HG02884 (cell line): ENCODE data around the gene PLXDC2.

Experiments used
- ATAC-seq: cut with Tn5 transposase; IDR thresholded peaks from one replicate; pipeline ENCODE4 v1.9.1; 2021; ENCODE audit warnings: mild to moderate bottlenecking, moderate library complexity; ENCODE audit not compliant: unreplicated experiment

Gene PLXDC2

GRCh38 chr10:19815036-19815730 lies 1.0 kb upstream of the PLXDC2 start:
- no peak for ATAC-seq

DNA sequence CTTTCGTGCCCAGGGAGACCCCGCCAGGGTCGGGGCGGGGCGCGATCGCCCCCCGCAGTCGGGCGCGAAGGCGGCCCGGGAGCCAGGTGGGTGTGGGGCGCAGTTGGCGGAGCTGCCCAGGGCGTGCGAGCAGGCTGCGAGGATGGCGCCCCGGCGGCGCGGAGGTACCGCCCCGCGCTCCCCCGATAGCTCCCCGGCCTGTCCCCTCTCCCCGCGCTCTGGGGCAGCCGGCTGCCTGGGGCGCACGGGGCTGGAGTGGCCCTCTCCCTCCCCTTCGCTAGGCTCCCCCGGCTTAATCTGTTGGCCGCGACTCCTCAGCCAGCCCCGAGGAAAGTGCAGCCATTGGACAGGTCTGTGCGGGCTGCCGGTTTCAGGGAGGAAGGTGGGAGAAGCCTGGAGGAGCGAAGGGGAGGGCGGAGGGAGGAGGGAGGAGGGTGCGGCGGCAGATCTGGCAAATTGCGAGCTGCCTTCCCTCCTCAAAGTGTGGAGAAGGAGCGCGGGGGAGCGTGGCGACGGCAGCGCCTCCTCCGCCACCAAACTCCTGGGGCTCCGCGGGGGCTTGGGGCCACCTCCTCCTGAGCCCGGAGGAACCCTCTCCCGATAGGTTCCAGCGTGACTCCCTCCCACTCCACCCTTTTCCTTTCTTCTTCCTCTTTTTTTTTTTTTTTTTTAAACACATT lies 361 bp upstream of the PLXDC2 start:
- no peak for ATAC-seq

DNA sequence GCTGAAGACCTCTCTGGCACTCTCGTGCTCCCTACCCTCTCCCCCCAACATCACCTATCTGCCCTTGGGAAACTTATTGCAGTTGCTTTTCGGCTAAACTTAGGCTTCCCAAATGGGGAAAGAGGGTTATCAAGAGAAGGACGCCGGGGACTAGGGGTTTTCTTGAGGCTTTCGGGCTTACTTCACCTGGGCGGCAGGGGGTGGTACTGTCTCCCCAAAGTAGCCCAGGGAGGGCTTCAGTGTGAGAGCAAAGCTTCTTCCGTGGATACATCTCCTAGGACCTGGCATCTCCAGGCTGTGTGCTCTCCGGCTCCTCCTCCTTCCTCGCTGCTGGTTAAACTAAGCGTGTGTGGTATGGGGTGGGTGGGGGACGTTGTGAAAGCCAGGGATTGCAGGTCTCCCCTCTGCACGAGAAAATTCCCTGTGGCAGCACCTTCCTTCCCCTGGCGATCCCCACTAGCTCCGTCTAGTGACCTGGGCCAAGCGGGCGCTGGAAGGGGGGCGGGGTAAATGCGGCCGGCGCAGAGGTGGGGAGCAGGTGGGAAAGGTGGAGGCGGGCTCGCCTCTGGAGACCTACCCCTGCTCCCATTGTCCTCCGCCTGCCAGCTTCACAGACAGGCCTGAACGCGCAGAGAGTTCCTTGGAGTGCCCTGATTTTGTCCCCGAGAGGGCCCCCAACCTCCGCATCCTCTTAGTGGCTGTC lies 1.1 kb downstream of the PLXDC2 start:
- no peak for ATAC-seq

- no peak for ATAC-seq
These were observed 2.6 kb downstream of the PLXDC2 start for GRCh38 chr10:19818876-19819275.

- no peak for ATAC-seq
These were observed 3.3 kb downstream of the PLXDC2 start for GRCh38 chr10:19819419-19820033.

DNA sequence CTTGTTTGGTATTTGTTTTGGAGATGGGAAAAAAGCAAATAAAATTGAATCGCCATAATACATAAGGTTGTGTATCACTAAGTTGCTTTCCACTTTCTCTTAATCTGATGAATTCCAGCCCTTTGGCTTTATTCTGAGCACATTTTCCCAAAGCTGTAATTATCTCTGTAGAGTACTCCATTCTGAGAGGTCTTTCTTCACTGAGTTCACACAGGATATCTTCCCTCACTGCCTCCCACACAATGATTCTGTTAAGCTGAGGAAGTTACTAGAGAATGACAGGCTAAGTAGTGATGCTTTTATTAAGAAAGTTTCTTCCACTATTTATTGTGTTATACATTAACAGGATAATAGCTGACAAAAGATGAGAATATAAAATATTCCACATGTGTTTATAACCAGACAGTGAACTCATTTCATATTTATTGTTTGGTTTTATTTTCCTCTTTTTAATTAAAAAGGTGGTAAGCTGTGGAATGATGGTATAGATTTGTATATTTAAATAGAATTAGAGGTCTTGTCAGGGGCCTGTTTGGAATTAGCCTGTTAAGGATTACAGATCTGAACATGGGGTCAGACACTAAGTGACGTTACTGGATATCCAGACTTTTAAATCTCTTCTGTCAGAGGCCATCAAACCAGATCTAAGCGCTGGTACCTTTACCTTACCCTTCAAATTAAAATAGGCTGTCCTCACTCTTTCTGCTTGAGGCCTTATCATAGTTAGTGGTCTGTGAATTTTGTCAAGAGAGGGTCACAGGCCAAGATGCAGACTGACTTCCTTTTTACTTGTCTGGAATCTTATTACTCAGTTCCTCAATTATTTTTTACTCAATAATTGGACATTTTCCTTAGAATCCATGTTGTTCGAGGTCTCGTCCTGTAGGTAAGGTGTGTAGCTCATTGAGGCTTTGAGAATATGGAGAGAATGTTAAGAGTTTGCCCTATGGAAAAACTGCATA lies 8.4 kb downstream of the PLXDC2 start:
- no peak for ATAC-seq

- no peak for ATAC-seq
These were observed 9.5 kb downstream of the PLXDC2 start for GRCh38 chr10:19825700-19826099.

DNA sequence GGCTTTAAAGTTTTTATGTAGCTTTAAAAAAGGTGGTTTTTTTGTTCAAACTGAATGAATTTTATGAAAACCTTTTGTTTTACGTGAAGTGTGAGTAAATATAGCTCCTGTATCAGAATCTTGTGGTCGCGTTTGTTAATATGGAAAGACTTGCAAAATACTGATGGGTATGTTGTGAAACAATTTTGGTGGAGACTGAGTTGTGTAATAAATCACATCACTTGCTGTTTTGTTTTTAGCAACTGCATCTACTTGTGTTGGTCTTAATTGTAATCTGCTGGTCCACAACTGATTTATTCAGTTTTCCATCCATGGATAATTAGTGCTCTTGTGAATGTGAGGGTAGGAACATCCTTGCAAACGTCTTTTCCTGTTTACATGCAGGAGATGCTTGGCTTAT lies 10.5 kb downstream of the PLXDC2 start:
- ATAC-seq: no peak

DNA sequence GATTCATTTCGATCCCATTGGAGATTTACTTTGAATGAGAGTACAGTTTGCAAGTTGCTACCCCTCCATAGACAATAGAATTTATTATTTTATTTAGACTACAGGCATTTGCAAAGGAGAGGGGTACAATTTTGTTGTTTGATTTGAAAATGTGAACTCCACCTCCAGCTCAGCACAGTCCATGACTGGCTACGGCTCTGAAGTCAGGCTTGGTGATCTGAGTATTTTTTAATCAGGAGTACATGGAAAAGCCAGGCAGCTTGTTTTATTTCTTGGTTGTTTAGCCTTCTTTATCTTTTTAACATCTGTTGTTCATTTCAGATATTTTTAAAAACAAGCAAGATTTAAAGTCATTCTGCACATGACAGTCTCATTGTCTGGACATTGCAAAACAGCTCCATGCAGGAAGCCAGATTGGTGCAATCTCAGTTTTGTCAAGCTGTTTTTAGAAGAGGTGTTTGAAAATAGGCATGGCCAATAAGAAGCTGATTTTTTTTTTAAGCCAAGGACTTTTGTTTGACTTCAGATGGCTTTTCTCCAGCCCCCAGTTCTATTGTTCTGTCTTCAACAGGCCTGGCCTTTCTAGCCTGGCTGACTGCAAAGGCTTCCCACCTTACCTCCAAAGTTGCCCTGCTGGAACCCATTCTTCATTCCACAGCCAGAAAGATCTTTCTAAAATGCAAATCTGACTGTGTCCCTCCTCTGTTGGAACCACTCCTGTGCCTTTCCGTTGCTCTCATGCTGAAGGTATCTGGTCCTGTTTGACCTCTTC lies 12.2 kb downstream of the PLXDC2 start:
- no peak for ATAC-seq

DNA sequence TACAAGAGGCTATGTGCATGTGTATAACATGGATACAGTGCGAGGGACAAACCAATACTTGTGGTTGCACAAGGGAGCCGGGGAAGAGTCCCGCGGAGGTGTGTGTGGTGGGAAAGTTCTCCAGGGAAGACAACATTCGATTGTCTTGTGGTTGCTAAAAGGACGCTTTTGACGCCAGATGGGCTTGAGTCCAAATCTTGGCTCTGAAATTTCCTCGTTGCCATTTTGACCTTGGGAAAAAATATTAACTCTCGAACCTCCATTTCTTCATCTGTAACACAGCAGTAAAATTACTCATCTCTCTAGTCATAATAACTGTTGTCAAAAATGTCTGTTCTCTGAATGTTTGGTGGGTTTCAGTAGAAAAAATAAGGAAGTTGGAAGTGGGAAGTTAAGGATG lies 16.5 kb downstream of the PLXDC2 start:
- no peak for ATAC-seq

GRCh38 chr10:19833170-19833824 lies 17.1 kb downstream of the PLXDC2 start:
- ATAC-seq: no peak

GRCh38 chr10:19835952-19836351 lies 19.7 kb downstream of the PLXDC2 start:
- ATAC-seq: no peak

DNA sequence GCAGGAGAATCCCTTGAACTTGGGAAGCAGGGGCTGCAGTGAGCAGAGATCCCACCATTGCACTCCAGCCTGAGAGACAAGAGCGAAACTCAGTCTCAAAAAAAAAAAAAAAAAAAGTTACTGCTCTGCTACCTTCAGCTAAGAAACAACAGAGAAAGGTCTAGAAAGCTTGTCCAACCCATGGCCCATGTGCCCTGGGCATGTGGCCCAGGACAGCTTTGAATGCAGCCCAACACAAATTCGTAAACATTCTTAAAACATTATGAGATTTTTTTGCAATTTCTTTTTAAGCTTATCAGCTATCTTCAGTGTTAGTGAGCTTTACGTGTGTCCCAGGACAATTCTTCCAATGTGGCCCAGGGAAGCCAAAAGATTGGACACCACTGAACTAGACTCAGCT lies 22.9 kb downstream of the PLXDC2 start:
- ATAC-seq: no peak

- ATAC-seq: no peak
These were observed 23.3 kb downstream of the PLXDC2 start for GRCh38 chr10:19839552-19839951.

DNA sequence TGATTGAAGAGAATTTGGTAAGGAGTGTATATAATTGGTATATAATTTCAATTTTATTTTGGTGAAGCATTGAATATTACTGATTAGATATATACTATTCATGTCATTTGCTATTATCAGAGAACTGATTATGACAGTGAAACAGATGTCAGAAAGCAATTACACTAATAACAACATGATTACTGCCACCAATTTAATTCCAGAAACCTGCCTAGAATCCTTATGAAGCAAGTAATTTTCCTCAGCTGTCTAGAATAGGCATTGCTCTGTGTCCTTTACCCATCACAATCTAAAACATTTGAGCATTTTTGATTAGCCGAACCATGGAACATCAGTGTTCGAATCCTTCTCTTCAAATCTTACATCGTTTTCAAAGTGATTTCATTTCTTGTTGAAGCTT lies 24.5 kb downstream of the PLXDC2 start:
- no peak for ATAC-seq

- ATAC-seq: no peak
These were observed 27.3 kb downstream of the PLXDC2 start for GRCh38 chr10:19843487-19843886.

DNA sequence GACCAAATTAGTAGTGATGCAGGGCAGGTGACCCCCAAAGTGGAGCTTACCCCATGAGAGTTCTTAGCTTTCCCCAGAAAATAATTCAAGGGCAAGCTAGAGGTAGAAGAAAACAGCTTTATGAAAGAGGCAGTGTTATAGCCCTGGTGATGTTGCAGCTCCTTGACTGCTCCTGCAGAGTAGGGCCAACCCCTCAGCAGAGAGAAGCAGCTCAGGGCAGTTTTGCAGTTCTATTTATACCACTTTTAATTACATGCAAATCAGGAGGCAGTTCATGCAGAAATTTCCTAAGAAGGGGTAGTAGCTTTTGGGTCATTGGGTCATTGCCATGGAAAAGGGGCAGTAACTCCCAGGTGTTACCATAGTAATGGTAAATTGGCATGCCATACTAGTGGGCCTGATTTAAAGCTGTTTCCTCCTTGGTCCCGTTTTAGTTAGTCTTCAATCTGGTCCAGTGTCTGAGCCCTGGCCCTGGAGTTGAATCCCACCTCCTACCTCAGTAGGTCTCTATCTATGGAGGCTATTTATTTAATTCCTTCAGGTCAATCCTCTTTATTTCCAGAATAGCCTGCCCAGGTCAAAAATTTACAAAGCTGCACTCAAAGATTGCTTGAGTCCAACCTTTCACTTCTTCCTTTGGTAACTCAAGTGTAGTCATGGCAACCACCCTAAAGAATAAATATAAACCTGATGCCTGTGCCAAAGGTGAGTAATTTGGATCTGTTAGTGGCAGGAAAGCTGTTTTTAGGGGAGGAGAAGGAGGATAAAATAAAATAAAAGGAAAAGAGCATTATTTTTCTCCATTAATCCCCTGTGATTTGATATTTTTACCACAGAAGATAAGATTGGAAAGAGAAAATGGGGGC lies 29.5 kb downstream of the PLXDC2 start:
- no peak for ATAC-seq

GRCh38 chr10:19847321-19847720 lies 31.1 kb downstream of the PLXDC2 start:
- ATAC-seq: no peak
